SU-DHL-6 (cell line): ENCODE results near the gene MRPL39.

ENCODE experiments used
- EZH2phosphoT487 ChIP-seq: fragments of 200-600 bp; sonication (generic), shearing (Covaris generic); conservative IDR thresholded peaks from 2 replicates; pipeline ENCODE4 v1.6.1; 2018; ENCODE audit warnings: mild to moderate bottlenecking, antibody characterized with exemption, low read length, moderate library complexity, mixed read lengths
- TF ChIP-seq, protein P1 (sequence below): fragments of 200-600 bp; sonication (generic); IDR thresholded peaks from one replicate; pipeline ENCODE4 v1.5.1; 2017; ENCODE audit warnings: antibody characterized with exemption, mild to moderate bottlenecking, low read length, moderate library complexity; ENCODE audit not compliant: insufficient read depth, poor library complexity, severe bottlenecking

- TF ChIP-seq, protein P1, sequence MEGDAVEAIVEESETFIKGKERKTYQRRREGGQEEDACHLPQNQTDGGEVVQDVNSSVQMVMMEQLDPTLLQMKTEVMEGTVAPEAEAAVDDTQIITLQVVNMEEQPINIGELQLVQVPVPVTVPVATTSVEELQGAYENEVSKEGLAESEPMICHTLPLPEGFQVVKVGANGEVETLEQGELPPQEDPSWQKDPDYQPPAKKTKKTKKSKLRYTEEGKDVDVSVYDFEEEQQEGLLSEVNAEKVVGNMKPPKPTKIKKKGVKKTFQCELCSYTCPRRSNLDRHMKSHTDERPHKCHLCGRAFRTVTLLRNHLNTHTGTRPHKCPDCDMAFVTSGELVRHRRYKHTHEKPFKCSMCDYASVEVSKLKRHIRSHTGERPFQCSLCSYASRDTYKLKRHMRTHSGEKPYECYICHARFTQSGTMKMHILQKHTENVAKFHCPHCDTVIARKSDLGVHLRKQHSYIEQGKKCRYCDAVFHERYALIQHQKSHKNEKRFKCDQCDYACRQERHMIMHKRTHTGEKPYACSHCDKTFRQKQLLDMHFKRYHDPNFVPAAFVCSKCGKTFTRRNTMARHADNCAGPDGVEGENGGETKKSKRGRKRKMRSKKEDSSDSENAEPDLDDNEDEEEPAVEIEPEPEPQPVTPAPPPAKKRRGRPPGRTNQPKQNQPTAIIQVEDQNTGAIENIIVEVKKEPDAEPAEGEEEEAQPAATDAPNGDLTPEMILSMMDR: no peak
- TF ChIP-seq EZH2phosphoT487: no peak
Observed at GRCh38 chr21:25551569-25551968, 55.7 kb downstream of the MRPL39 start.
